ENCODE results near the gene TMEM63C. TPM values are rescaled to one million over a fixed set of nuclear protein-coding genes. Genes with fewer than 3 reads are reported as not detected.

Gene TMEM63C
- polyA plus RNA-seq, 6 donors from 2014 or later: 0.44 TPM; not detected in 5

DNA sequence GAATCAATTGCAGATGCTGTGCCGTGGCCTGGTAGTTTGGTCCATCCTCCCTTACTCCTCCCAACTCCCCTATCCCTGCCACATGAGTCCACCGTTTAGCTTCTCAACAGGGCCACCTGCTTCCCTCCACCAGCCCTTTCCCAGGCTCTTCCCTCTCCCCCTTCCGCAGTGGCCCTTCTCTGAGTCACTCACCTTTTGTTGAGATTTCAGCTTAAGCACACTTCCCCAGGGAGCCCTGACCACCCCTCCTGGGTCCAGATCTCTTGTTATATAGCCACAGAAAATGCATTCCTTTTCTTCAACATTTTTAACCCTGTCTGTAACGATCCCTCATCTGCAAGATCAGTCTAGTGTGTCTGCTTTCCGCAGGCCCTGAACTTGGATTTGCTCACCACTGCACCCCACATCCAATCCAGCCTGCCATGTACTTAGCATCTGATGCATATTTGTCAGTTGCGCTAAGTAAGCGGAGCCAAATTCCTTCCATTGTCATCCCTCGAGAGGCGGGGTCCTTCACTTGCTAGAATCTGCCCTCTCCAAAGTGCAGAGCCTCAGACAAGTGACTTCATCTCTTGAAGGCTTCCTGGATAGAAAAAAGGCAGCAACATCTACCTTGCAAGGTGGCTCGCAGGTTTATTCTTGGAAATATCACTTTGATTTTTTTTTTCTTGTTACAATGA, 41.1 kb downstream of the TMEM63C start:
- Mint-ChIP-seq H3K27me3 (peaks cover 0 to 15% (median 8%) of the 10 kb centered on the region in 3 donors), H3K9me3 (peaks cover 0 to 6% (median 0%) of the 10 kb centered on the region in 7 donors), H3K4me3 (peak overlapping the region in 1 of 8 donors; percentile 56), H3K4me1 (peaks cover 0 to 8% (median 0%) of the 10 kb centered on the region in 3 donors), H3K36me3 (peaks cover 0 to 8% of the 10 kb centered on the region in 2 donors), H3K27ac (peak overlapping the region in 2 of 6 donors; percentile 17 to 72)
- ATAC-seq (ENCODE audit: low read depth in 2 of 2) (no peak), DNase-seq (no peak)

DNA sequence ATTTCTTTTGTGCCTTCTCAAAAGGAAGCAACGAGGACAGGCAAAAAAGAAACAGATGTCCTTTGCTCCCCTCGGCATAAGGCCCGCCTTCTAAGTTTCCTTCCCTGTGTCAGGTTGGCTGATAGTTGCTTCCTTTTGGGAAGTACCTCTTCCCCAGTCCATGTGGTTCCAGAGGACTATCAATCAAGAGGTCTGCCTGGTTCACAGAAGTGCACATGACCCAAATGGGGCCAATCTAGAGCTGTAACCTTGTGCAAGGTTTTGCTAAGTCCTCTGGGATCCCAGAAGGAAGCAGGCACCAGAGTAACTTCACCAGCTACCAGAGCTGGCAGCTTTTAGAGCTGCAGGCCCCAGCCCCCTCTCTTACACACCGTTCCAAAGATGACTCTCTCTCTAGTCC, 42.6 kb downstream of the TMEM63C start:
- DNase-seq (no peak), ATAC-seq (ENCODE audit: low read depth in 2 of 2) (no peak)
- peak overlapping the region in 1 of 6 donors; percentile 40 for H3K27ac Mint-ChIP-seq
- H3K9me3 Mint-ChIP-seq: peaks cover 0 to 6% (median 0%) of the 10 kb centered on the region in 7 donors
- peaks cover 0 to 8% (median 0%) of the 10 kb centered on the region in 3 donors for H3K4me1 Mint-ChIP-seq
- no peak overlapping the region for H3K4me3 Mint-ChIP-seq
- H3K36me3 Mint-ChIP-seq: peaks cover 0 to 8% of the 10 kb centered on the region in 2 donors
- peaks cover 0 to 15% (median 7%) of the 10 kb centered on the region in 3 donors for H3K27me3 Mint-ChIP-seq

DNA sequence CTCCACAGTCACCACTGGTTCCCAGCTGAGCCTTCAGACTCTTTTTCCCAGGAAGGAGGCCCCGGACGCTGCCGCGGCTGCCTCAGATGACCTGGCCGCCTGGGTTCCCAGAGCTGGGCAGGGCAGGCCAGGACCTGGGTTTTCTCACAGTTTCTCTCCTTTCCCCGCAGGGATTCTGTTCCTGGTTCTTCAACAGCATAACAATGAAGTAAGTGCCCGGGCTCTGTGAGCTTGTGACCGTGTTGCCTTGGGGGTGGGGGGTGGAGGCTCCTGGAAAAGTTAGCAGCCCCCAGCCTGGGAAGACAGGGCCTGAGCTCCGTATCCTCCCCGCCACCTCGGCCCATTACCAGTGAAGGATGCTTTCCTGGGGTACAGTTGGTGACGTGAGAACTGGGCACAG, 43.7 kb downstream of the TMEM63C start:
- Mint-ChIP-seq H3K27ac (no peak overlapping the region), H3K9me3 (peaks cover 0 to 6% (median 0%) of the 10 kb centered on the region in 7 donors), H3K27me3 (peaks cover 0 to 15% (median 11%) of the 10 kb centered on the region in 3 donors), H3K4me1 (peaks cover 0 to 8% (median 0%) of the 10 kb centered on the region in 3 donors), H3K36me3 (peaks cover 0 to 8% of the 10 kb centered on the region in 2 donors), H3K4me3 (no peak overlapping the region)
- ATAC-seq (ENCODE audit: low read depth in 2 of 2): no peak
- DNase-seq: no peak

DNA sequence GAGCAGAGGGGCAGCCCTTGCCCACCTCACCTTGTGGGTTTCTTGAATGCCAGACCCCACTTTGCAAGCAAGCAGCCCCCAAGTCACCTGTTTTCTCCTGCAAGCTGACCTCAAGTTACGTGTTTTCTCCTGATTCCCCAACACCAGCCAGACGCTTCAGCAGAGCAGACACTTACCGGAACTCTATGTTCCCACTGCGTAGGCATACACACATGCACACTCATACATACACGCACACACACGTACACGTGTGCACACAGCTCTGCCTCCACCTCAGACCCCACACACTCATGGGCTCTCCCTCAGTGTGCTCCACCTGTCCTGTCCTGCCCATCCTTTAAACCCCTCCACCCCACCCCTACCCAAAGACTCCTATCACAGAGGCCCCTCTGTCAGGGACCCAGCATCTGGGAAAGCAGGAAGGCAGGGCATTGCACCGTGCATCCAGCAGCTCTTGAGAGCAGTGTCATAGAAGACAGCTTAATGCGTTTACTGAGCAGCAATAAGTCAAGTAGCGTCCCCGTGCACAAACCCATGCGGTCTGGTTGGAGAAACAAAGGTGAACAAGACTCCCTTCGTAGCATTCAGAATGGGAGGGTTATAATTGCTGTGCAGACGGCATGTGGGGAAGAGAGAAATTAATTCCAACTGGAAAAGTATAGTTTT, 44.4 kb downstream of the TMEM63C start:
- Mint-ChIP-seq H3K36me3 (peaks cover 0 to 9% of the 10 kb centered on the region in 2 donors), H3K9me3 (peaks cover 0 to 7% (median 2%) of the 10 kb centered on the region in 7 donors), H3K27me3 (peaks cover 0 to 15% (median 12%) of the 10 kb centered on the region in 3 donors), H3K4me3 (peak overlapping the region in 1 of 8 donors; percentile 16), H3K4me1 (peaks cover 0 to 8% (median 0%) of the 10 kb centered on the region in 3 donors), H3K27ac (peak overlapping the region in 4 of 6 donors; percentile 22 to 94 (median 44))
- no peak for ATAC-seq (ENCODE audit: low read depth in 2 of 2)
- DNase-seq: no peak

DNA sequence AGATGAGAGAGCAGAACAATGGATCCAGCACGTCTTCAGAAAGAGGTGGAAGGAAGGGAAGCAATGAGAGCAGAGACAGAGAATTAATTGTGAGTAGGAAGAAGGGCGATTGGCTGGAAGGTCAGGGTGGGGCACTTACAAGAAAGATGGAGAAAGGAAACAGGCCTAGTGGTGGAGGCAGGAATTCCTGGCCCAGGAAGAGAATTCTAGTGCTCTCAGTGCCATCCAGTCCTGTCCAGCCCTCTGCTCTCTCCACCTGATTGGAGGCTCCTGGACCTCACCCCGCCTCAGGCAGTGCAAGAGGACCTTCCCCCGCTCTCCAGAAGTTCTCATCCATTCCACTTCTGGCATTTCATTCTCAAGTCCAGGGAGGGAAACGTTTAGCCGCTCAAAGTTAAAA, 46.5 kb downstream of the TMEM63C start:
- H3K9me3 Mint-ChIP-seq: peaks cover 0 to 14% (median 2%) of the 10 kb centered on the region in 7 donors

DNA sequence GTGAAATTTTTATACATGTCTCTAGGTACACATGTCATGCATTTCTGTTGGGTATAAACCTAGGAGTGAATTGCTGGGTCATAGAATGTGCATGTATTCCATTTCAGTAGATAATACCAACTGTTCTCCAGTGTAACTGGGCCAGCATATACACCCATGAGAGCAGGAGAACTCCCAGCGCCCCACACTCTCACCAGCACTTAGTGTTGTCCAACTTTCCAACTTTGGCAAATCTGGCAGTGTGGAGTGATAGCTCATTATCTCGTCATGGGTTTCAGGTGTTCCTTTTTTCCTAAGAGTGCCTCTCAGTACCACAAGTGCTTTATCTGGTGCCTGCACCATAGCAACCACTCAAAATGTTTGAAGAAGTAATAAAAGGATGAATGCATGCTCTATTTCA, 49.3 kb downstream of the TMEM63C start:
- ATAC-seq (ENCODE audit: low read depth in 2 of 2) (no peak), DNase-seq (no peak)
- H3K27ac Mint-ChIP-seq: no peak overlapping the region
- H3K4me1 Mint-ChIP-seq: no peaks in the 10 kb centered on the region
- peaks cover 0 to 9% of the 10 kb centered on the region in 2 donors for H3K36me3 Mint-ChIP-seq
- peaks cover 0 to 14% (median 2%) of the 10 kb centered on the region in 7 donors for H3K9me3 Mint-ChIP-seq
- peaks cover 0 to 15% (median 0%) of the 10 kb centered on the region in 3 donors for H3K27me3 Mint-ChIP-seq
- H3K4me3 Mint-ChIP-seq: no peak overlapping the region

More for the DNA sequence above, 46.5 kb downstream of the TMEM63C start:
- ATAC-seq (ENCODE audit: low read depth in 2 of 2) (no peak), DNase-seq (no peak)
- no peak overlapping the region for H3K4me3 Mint-ChIP-seq
- peaks cover 0 to 9% of the 10 kb centered on the region in 2 donors for H3K36me3 Mint-ChIP-seq
- H3K4me1 Mint-ChIP-seq: no peaks in the 10 kb centered on the region
- peaks cover 0 to 18% (median 0%) of the 10 kb centered on the region in 3 donors for H3K27me3 Mint-ChIP-seq
- peak overlapping the region in 1 of 6 donors; percentile 82 for H3K27ac Mint-ChIP-seq

DNA sequence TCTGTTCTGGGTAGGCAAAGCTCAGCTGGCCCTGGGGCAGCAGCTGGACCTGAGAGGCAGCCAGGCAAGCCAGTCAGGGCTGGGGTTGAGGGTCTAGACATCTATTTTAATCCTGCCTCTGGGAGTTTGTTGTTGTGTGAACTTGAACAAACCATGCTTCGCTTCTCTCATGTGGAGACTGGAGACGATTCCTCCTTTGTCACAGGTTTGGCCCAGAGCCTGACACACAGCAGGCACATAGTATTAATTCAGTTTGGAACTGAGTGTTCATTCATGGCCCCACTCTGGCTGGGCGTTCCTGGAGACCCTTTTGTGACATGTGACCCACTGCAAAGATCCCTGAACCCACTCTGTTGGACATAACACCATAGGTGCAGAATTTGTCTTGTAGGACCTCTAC, 50.1 kb downstream of the TMEM63C start:
- Mint-ChIP-seq H3K27ac (no peak overlapping the region), H3K9me3 (peaks cover 0 to 14% (median 2%) of the 10 kb centered on the region in 7 donors), H3K27me3 (peaks cover 0 to 10% (median 0%) of the 10 kb centered on the region in 3 donors), H3K4me3 (no peak overlapping the region), H3K4me1 (no peaks in the 10 kb centered on the region), H3K36me3 (peaks cover 0 to 9% of the 10 kb centered on the region in 2 donors)
- DNase-seq (no peak), ATAC-seq (ENCODE audit: low read depth in 2 of 2) (no peak)

DNA sequence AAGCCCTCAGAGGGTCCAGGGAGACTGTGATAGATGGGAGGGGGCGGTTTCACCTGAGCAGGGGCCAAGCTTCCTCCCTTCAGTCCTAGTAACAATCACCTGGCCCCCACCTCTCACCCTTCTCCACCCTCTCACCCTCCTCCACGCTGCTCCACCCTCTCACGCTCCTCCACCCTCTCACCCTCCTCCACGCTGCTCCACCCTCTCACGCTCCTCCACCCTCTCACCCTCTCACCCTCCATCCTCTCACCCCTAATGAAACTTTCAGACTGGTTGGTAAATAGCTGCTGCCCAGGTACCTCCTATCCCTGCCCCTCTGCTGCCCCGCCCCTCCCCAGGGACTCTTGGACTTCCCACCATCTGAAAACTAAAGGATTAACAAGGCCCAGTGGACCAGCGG, 55.2 kb downstream of the TMEM63C start:
- Mint-ChIP-seq H3K9me3 (no peaks in the 10 kb centered on the region), H3K27me3 (peaks cover 0 to 5% (median 0%) of the 10 kb centered on the region in 3 donors), H3K4me3 (no peak overlapping the region), H3K27ac (peak overlapping the region in 1 of 6 donors; percentile 74), H3K4me1 (peaks cover 5 to 8% (median 7%) of the 10 kb centered on the region in 3 donors), H3K36me3 (peaks cover 0 to under 1% of the 10 kb centered on the region in 2 donors)
- DNase-seq: no peak
- ATAC-seq (ENCODE audit: low read depth in 2 of 2): no peak

DNA sequence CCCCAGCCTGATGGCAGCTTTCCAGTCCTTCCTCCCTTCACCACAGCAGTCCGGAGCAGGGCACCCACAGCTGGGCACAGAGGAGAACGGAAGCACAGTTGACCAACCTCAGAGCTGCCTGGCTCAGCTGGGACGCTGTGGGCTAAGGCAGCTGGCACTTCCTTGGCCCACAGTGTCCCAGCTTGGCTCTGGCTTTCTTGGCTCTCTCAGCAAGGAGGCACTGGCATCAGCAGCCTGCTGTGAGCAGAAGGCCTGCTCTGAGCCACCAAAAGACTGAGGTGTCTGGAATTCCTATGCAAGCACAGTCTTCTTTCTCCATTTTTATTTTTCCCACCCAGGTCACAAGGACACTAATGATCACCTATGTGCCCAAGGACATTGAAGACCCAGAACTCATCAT, 56.8 kb downstream of the TMEM63C start:
- DNase-seq (no peak), ATAC-seq (ENCODE audit: low read depth in 2 of 2) (no peak)
- no peak overlapping the region for H3K27ac Mint-ChIP-seq
- no peaks in the 10 kb centered on the region for H3K27me3 Mint-ChIP-seq
- H3K9me3 Mint-ChIP-seq: peaks cover 0 to 4% (median 0%) of the 10 kb centered on the region in 7 donors
- no peak overlapping the region for H3K4me3 Mint-ChIP-seq
- H3K4me1 Mint-ChIP-seq: peaks cover 20 to 22% (median 22%) of the 10 kb centered on the region in 3 donors
- H3K36me3 Mint-ChIP-seq: no peaks in the 10 kb centered on the region

DNA sequence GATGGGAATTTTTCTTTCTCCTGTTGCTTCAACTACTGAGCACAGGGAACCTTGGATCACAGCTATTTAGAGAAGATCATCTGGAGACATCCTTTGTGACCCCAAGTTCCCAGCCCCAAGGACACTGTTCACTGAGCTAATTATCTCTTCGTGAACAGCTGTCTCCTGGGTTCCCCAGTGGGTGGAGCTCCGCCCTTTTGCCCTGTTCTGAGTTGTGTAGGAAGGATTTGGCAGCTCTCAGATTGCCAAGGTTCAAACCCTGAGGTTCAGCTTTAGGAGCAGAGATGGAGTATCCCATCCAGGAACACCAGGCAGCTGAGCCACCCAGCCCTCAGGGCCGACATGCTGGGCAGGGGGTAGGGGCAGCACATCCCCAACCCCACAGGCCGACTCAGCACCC, 57.4 kb downstream of the TMEM63C start:
- peaks cover 0 to 4% (median 0%) of the 10 kb centered on the region in 7 donors for H3K9me3 Mint-ChIP-seq
- no peaks in the 10 kb centered on the region for H3K27me3 Mint-ChIP-seq
- H3K27ac Mint-ChIP-seq: no peak overlapping the region
- ATAC-seq (ENCODE audit: low read depth in 2 of 2): no peak
- H3K36me3 Mint-ChIP-seq: no peaks in the 10 kb centered on the region
- H3K4me3 Mint-ChIP-seq: no peak overlapping the region
- DNase-seq: no peak
- H3K4me1 Mint-ChIP-seq: peaks cover 27 to 29% (median 28%) of the 10 kb centered on the region in 3 donors

DNA sequence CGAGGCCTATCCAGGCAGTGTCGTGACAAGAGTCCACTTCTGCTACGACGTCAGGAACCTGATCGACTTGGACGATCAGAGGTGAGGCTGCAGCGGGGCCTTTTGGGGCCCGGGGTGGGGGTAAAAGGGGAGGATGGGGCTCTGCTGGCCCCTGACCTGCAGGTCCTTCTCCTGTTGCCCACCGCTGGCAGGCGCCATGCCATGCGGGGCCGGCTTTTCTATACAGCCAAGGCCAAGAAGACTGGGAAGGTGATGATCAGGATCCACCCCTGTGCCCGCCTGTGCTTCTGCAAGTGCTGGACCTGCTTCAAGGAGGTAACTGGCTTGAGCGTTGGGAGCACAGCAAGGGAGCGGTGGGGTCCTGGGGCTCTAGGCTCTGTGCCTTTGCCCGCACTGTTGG, 57.8 kb downstream of the TMEM63C start:
- no peaks in the 10 kb centered on the region for H3K36me3 Mint-ChIP-seq
- H3K4me1 Mint-ChIP-seq: peaks cover 31 to 33% (median 32%) of the 10 kb centered on the region in 3 donors
- DNase-seq: no peak
- H3K9me3 Mint-ChIP-seq: peaks cover 0 to 4% (median 0%) of the 10 kb centered on the region in 7 donors
- no peaks in the 10 kb centered on the region for H3K27me3 Mint-ChIP-seq
- peak overlapping the region in 1 of 6 donors; percentile 90 for H3K27ac Mint-ChIP-seq
- ATAC-seq (ENCODE audit: low read depth in 2 of 2): no peak
- H3K4me3 Mint-ChIP-seq: no peak overlapping the region

DNA sequence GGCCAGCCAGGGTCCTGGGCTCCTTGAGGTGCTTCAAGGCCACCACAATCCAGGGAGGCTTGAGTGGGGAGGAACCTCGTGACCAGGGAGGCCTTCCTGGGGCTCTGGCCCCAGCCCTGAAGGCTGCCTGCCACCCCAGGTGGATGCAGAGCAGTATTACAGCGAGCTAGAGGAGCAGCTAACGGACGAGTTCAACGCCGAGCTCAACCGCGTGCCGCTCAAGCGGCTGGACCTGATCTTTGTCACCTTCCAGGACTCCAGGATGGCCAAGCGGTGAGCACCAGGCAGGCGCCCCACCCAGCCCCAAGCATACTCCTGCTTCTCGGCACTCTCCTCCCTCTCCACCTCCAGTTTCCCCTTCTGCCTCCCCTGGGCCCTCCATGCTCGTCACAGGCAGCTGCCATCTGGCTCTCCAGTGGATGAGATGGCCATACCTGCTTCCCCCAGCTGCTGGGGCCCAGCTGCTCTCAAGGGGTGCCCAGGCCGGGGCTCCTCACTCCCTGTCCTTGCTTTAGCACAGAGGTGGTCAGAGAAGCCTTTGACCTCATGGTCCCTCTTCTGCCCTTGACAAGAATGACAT, 58.8 kb downstream of the TMEM63C start:
- DNase-seq (no peak), ATAC-seq (ENCODE audit: low read depth in 2 of 2) (no peak)
- H3K4me3 Mint-ChIP-seq: peak overlapping the region in 2 of 8 donors; percentile 15 to 76
- peak overlapping the region in 1 of 6 donors; percentile 85 for H3K27ac Mint-ChIP-seq
- H3K27me3 Mint-ChIP-seq: no peaks in the 10 kb centered on the region
- no peaks in the 10 kb centered on the region for H3K36me3 Mint-ChIP-seq
- peaks cover 0 to 4% (median 0%) of the 10 kb centered on the region in 7 donors for H3K9me3 Mint-ChIP-seq
- peaks cover 36 to 41% (median 40%) of the 10 kb centered on the region in 3 donors for H3K4me1 Mint-ChIP-seq

DNA sequence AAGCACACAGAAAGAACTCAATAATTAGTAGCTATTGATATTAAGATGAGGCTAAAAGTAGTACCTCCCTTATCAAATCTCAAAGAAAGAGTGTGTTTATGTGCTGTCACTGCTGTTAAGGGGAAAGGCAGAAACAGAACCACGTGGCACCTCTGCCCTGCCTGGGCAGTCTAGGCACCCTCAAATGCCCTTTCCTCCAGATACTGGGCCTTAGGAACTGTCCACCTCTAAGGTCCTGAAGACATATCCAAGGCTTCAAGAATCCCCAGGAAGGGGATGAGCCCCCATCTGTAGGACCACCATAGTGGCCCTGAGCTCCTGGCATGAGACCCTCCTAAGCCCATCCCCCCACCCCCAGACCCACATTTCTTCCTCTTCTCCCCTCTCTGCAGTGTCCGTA, 60.4 kb downstream of the TMEM63C start:
- peaks cover 0 to 4% (median 0%) of the 10 kb centered on the region in 7 donors for H3K9me3 Mint-ChIP-seq
- H3K36me3 Mint-ChIP-seq: no peaks in the 10 kb centered on the region
- H3K4me1 Mint-ChIP-seq: peaks cover 36 to 44% (median 41%) of the 10 kb centered on the region in 3 donors
- peak overlapping the region in 3 of 8 donors; percentile 44 to 66 (median 64) for H3K4me3 Mint-ChIP-seq
- DNase-seq (no peak), ATAC-seq (ENCODE audit: low read depth in 2 of 2) (no peak)
- H3K27me3 Mint-ChIP-seq: no peaks in the 10 kb centered on the region
- peak overlapping the region in 3 of 6 donors; percentile 70 to 92 (median 81) for H3K27ac Mint-ChIP-seq

Measured in naive B cell (primary cell).